B cell (primary cell): ENCODE measurements around the gene HGFAC. TPM values are rescaled to one million over a fixed set of nuclear protein-coding genes. Genes with fewer than 3 reads are reported as not detected.

Source experiments
- ATAC-seq: fragments of 200-7000 bp; cut with Tn5 transposase; one replicate; pipeline ENCODE4 v1.10.0; 2021; ENCODE audit warnings: low read depth, mild to moderate bottlenecking, moderate number of reproducible peaks, moderate library complexity
- CTCF ChIA-PET: fragments of 350-600 bp; sonication (Branson Sonifier 250); formaldehyde crosslinking; loops from one replicate; lab custom pipeline; 2021; ENCODE audit warnings: antibody characterized with exemption, inconsistent platforms; lab: Charles Lee
- POLR2A ChIA-PET: fragments of 350-600 bp; sonication (Branson Sonifier 250); formaldehyde crosslinking; loops from one replicate; lab custom pipeline; 2021; ENCODE audit warnings: antibody characterized with exemption; lab: Charles Lee
- DNase-seq: peaks from one replicate; pipeline ENCODE4 v3.0.0; 2013
- H2AFZ ChIP-seq: 2 replicates; pipeline ENCODE4 v1.6.1; 2012; ENCODE audit warnings: mild to moderate bottlenecking, low read depth, low read length; ENCODE audit not compliant: insufficient read depth, poor library complexity, severe bottlenecking
- H3K27ac ChIP-seq, 2 donors: 1 replicate in 1 of 2; 2 replicates in 1 of 2; pipeline ENCODE4 v1.5.1; 2012 to 2013; ENCODE audit warnings: low read length in 2 of 2, mild to moderate bottlenecking in 2 of 2, moderate library complexity in 1 of 2
- H3K27me3 ChIP-seq, 4 experiments: fragments of 200-600 bp in 1 of 4; sonication (generic) in 1 of 4; replicated peaks in 1 of 4; 1 replicate in 2 of 4; 2 replicates in 2 of 4; pipeline versions ENCODE4 v1.6.1 to v1.7.0; 2013 to 2016; ENCODE audit warnings: low read length in 3 of 4, mild to moderate bottlenecking in 2 of 4, mixed read lengths in 1 of 4, moderate library complexity in 1 of 4; ENCODE audit not compliant: insufficient read depth in 4 of 4, control insufficient read depth in 3 of 4; ENCODE audit errors: control extremely low read depth in 1 of 4
- H3K36me3 ChIP-seq, 2 experiments: replicated peaks in 1 of 2; 1 replicate in 1 of 2; 2 replicates in 1 of 2; pipeline versions ENCODE4 v1.6.1 to v1.7.1; 2013; ENCODE audit warnings: low read length in 1 of 2; ENCODE audit not compliant: insufficient read depth in 2 of 2, control insufficient read depth in 1 of 2; ENCODE audit errors: control extremely low read depth in 1 of 2, extremely low read depth in 1 of 2
- H3K4me1 ChIP-seq, 2 donors: fragments of 200-600 bp in 1 of 2; sonication (generic) in 1 of 2; 1 replicate in 1 of 2; 2 replicates in 1 of 2; pipeline versions ENCODE4 v1.5.1 to v1.6.1; 2013 to 2017; ENCODE audit warnings: low read length in 2 of 2; ENCODE audit not compliant: control insufficient read depth in 2 of 2, insufficient read depth in 2 of 2
- H3K4me2 ChIP-seq: replicated peaks from 2 replicates; pipeline ENCODE3; 2012; ENCODE audit warnings: mild to moderate bottlenecking, low read depth, low read length; ENCODE audit not compliant: poor library complexity, severe bottlenecking
- H3K4me3 ChIP-seq, 5 experiments: fragments of 200-600 bp in 1 of 5; sonication (generic) in 1 of 5; 1 replicate in 3 of 5; 2 replicates in 2 of 5; pipeline versions ENCODE4 v1.5.1 to v1.7.0; 2011 to 2016; ENCODE audit warnings: low read length in 4 of 5, mild to moderate bottlenecking in 4 of 5, low read depth in 2 of 5, control low read depth in 1 of 5, moderate library complexity in 1 of 5; ENCODE audit not compliant: insufficient read depth in 1 of 5; ENCODE audit errors: control extremely low read depth in 1 of 5, extremely low read depth in 1 of 5
- H3K79me2 ChIP-seq: fragments of 200-600 bp; sonication (generic); one replicate; pipeline ENCODE4 v1.6.0; 2016; ENCODE audit warnings: low read length; ENCODE audit not compliant: control insufficient read depth, insufficient read depth
- H3K9ac ChIP-seq: fragments of 200-600 bp; sonication (generic); 2 replicates; pipeline ENCODE4 v1.6.1; 2017; ENCODE audit warnings: mild to moderate bottlenecking, low read length, moderate library complexity
- H3K9me3 ChIP-seq, 3 donors: one replicate each; pipeline versions ENCODE4 v1.6.1 to v1.7.1; 2013; ENCODE audit warnings: low read length in 2 of 3; ENCODE audit not compliant: control insufficient read depth in 2 of 3, insufficient read depth in 1 of 3; ENCODE audit errors: control extremely low read depth in 1 of 3
- H4K20me1 ChIP-seq: 2 replicates; pipeline ENCODE4 v1.6.0; 2012; ENCODE audit warnings: mild to moderate bottlenecking, low read length; ENCODE audit not compliant: insufficient read depth, control insufficient read depth, poor library complexity, severe bottlenecking
- H3K27ac Mint-ChIP-seq: one replicate; pipeline ENCODE4 v1.8.0; 2021; ENCODE audit warnings: mixed read lengths
- H3K27me3 Mint-ChIP-seq: one replicate; pipeline ENCODE4 v1.8.0; 2021; ENCODE audit warnings: mixed read lengths
- H3K4me1 Mint-ChIP-seq: one replicate; pipeline ENCODE4 v1.8.0; 2021; ENCODE audit warnings: mixed read lengths
- H3K4me3 Mint-ChIP-seq: one replicate; pipeline ENCODE4 v1.8.0; 2021; ENCODE audit warnings: mixed read lengths
- H3K9me3 Mint-ChIP-seq: one replicate; pipeline ENCODE4 v1.8.0; 2022; ENCODE audit warnings: mixed read lengths; ENCODE audit not compliant: insufficient read depth
- CTCF ChIP-seq: fragments of 200-600 bp; IDR thresholded peaks from one replicate; pipeline ENCODE4 v1.8.0; 2022; ENCODE audit warnings: antibody characterized with exemption, mild to moderate bottlenecking
- EZH2 ChIP-seq: IDR thresholded peaks from 2 replicates; pipeline ENCODE4 v1.6.1; 2012; ENCODE audit warnings: borderline replicate concordance, low read depth, mild to moderate bottlenecking, moderate library complexity, low read length; ENCODE audit not compliant: insufficient read depth, poor library complexity, severe bottlenecking
- WGBS: methylation state at CpG from one replicate; pipeline ENCODE4 v1.1.5; 2013; ENCODE audit warnings: missing lambda C conversion rate; ENCODE audit not compliant: insufficient coverage; 5-methylcytosine and 5-hydroxymethylcytosine counted together
- intact Hi-C: fragments of 100-400 bp; cut with micrococcal nuclease; formaldehyde crosslinking; loops from one replicate; pipeline ENCODE4 v1.10.0; 2022
- polyA plus RNA-seq: library from polyadenylated mRNA; depleted of rRNA; stranded (reverse); fragments of >200 nt; gene quantifications from 2 replicates; pipeline ENCODE4 v1.2.3, GENCODE V29; 2012
- total RNA-seq, 2 donors: library from RNA; stranded (reverse); fragments of 120-200 nt in 1 of 2; gene quantifications; 1 replicate in 1 of 2; 2 replicates in 1 of 2; pipeline versions ENCODE4 v1.2.3 to v1.2.4, GENCODE V29; 2013 to 2022

HGFAC gene
- total and polyA plus RNA-seq, 2 donors (not counting 1 experiment from before 2014, with no cell fraction given): not detected

GRCh38 chr4:3403348-3403906, 38.3 kb upstream of the HGFAC start:
- ATAC-seq: no peak
- H3K36me3 ChIP-seq: no peaks in the 10 kb centered on the region
- TF ChIP-seq EZH2: no peak
- TF ChIP-seq CTCF: no peak

GRCh38 chr4:3404546-3404945, 37.2 kb upstream of the HGFAC start:
- H3K36me3 ChIP-seq: no peaks in the 10 kb centered on the region
- H3K4me2 ChIP-seq: no peak overlapping the region
- POLR2A ChIA-PET: no interaction called here
- H3K4me1 ChIP-seq: no peaks in the 10 kb centered on the region
- no peak overlapping the region for H3K4me3 ChIP-seq
- TF ChIP-seq CTCF (no peak), EZH2 (no peak)
- H3K27me3 Mint-ChIP-seq: no peaks in the 10 kb centered on the region
- DNase-seq (no peak), ATAC-seq (no peak)
- no peaks in the 10 kb centered on the region for H4K20me1 ChIP-seq
- H3K4me1 Mint-ChIP-seq: peaks cover 3% of the 10 kb centered on the region
- 100% methylated on average over 4 of the region's 4 CpGs for whole genome bisulfite sequencing
- no peaks in the 10 kb centered on the region for H3K27me3 ChIP-seq
- CTCF ChIA-PET: interaction anchor here (1.4 to 1.6 kb wide), 3 partner anchors 15 to 58 kb away, joined by 3 to 4 read pairs (median 3); no protein-coding TSS in a partner anchor
- H3K4me3 Mint-ChIP-seq: no peak overlapping the region
- peaks cover 4% of the 10 kb centered on the region for H3K9me3 Mint-ChIP-seq
- H2AFZ ChIP-seq: no peak overlapping the region
- no peak overlapping the region for H3K27ac ChIP-seq
- intact Hi-C loops: no loop called here
- no peaks in the 10 kb centered on the region for H3K79me2 ChIP-seq
- no peak overlapping the region for H3K9ac ChIP-seq
- H3K9me3 ChIP-seq: peaks cover 0 to 9% (median 0%) of the 10 kb centered on the region in 3 donors
- H3K27ac Mint-ChIP-seq: no peak overlapping the region

More at GRCh38 chr4:3403348-3403906, 38.3 kb upstream of the HGFAC start:
- Histone ChIP-seq H3K4me2 (no peak overlapping the region), H3K4me1 (peaks cover 0 to 2% of the 10 kb centered on the region in 2 donors), H3K9ac (no peak overlapping the region), H2AFZ (no peak overlapping the region), H3K27ac (no peak overlapping the region), H3K79me2 (no peaks in the 10 kb centered on the region), H3K9me3 (peaks cover 0 to 9% (median 0%) of the 10 kb centered on the region in 3 donors), H3K4me3 (no peak overlapping the region), H4K20me1 (no peaks in the 10 kb centered on the region), H3K27me3 (no peaks in the 10 kb centered on the region)
- no peak overlapping the region for H3K27ac Mint-ChIP-seq
- WGBS: 90% methylated on average over 6 of the region's 10 CpGs
- POLR2A ChIA-PET: no interaction called here
- H3K4me3 Mint-ChIP-seq: no peak overlapping the region
- CTCF ChIA-PET: interaction anchor here (1.4 to 1.5 kb wide), 2 partner anchors 16 to 57 kb away, joined by 3 to 4 read pairs; no protein-coding TSS in a partner anchor
- intact Hi-C loops: no loop called here
- no peak for DNase-seq
- H3K9me3 Mint-ChIP-seq: peaks cover 4% of the 10 kb centered on the region
- H3K27me3 Mint-ChIP-seq: no peaks in the 10 kb centered on the region
- peaks cover 12% of the 10 kb centered on the region for H3K4me1 Mint-ChIP-seq
